Measurements from ENCODE around the gene UBB. TPM values are rescaled to one million over a fixed set of nuclear protein-coding genes. Genes with fewer than 3 reads are reported as not detected.
A peak's percentile ranks its signal among the peaks of the same experiment; 100 is the strongest.

The UBB gene
- total RNA-seq, 1 donor = 1,199 TPM

GRCh38 chr17:16348586-16348985 lies 32.3 kb upstream of the UBB start:
- H3K79me2 ChIP-seq (ENCODE audit: insufficient read depth, low read length) = peaks cover 4% of the 10 kb centered on the region
- H3K36me3 ChIP-seq (ENCODE audit: insufficient read depth, low read length) = peaks cover 11% of the 10 kb centered on the region
- no peak overlapping the region for H2AFZ ChIP-seq (ENCODE audit: low read length)
- TF ChIP-seq, protein P1, sequence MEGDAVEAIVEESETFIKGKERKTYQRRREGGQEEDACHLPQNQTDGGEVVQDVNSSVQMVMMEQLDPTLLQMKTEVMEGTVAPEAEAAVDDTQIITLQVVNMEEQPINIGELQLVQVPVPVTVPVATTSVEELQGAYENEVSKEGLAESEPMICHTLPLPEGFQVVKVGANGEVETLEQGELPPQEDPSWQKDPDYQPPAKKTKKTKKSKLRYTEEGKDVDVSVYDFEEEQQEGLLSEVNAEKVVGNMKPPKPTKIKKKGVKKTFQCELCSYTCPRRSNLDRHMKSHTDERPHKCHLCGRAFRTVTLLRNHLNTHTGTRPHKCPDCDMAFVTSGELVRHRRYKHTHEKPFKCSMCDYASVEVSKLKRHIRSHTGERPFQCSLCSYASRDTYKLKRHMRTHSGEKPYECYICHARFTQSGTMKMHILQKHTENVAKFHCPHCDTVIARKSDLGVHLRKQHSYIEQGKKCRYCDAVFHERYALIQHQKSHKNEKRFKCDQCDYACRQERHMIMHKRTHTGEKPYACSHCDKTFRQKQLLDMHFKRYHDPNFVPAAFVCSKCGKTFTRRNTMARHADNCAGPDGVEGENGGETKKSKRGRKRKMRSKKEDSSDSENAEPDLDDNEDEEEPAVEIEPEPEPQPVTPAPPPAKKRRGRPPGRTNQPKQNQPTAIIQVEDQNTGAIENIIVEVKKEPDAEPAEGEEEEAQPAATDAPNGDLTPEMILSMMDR (IDR thresholded peaks at IDR 0.05; ENCODE audit: extremely low read depth, low read depth, low read length) = no peak
- H3K27me3 ChIP-seq (ENCODE audit: insufficient read depth, low read length) = no peaks in the 10 kb centered on the region
- no peak overlapping the region for H3K4me3 ChIP-seq (ENCODE audit: insufficient read depth, low read length)
- no peak overlapping the region for H3K27ac ChIP-seq (ENCODE audit: low read depth, low read length)
- peaks cover 9% of the 10 kb centered on the region for H3K4me1 ChIP-seq (ENCODE audit: insufficient read depth, low read length)
- no peaks in the 10 kb centered on the region for H4K20me1 ChIP-seq (ENCODE audit: insufficient read depth, low read length)
- DNase-seq (ENCODE audit: insufficient read length, low spot score, missing footprints) = no peak
- H3K4me2 ChIP-seq (ENCODE audit: insufficient read depth, low read length) = no peak overlapping the region
- no peaks in the 10 kb centered on the region for H3K9me3 ChIP-seq (ENCODE audit: low read depth, low read length)

- H4K20me1 ChIP-seq (ENCODE audit: insufficient read depth, low read length) = no peaks in the 10 kb centered on the region
- H3K4me3 ChIP-seq (ENCODE audit: insufficient read depth, low read length) = no peak overlapping the region
- peaks cover 9% of the 10 kb centered on the region for H3K36me3 ChIP-seq (ENCODE audit: insufficient read depth, low read length)
- H3K9me3 ChIP-seq (ENCODE audit: low read depth, low read length) = no peaks in the 10 kb centered on the region
- H3K4me1 ChIP-seq (ENCODE audit: insufficient read depth, low read length) = peaks cover 11% of the 10 kb centered on the region
- TF ChIP-seq, protein P1 (IDR thresholded peaks at IDR 0.05; ENCODE audit: extremely low read depth, low read depth, low read length) = no peak
- H3K27ac ChIP-seq (ENCODE audit: low read depth, low read length) = no peak overlapping the region
- H3K27me3 ChIP-seq (ENCODE audit: insufficient read depth, low read length) = no peaks in the 10 kb centered on the region
- no peak overlapping the region for H2AFZ ChIP-seq (ENCODE audit: low read length)
- H3K4me2 ChIP-seq (ENCODE audit: insufficient read depth, low read length) = no peak overlapping the region
- DNase-seq (ENCODE audit: insufficient read length, low spot score, missing footprints) = no peak
- peaks cover 4% of the 10 kb centered on the region for H3K79me2 ChIP-seq (ENCODE audit: insufficient read depth, low read length)
Measured at GRCh38 chr17:16349431-16349830, 31.5 kb upstream of the UBB start.

GRCh38 chr17:16351831-16352230 lies 29.1 kb upstream of the UBB start:
- no peaks in the 10 kb centered on the region for H3K9me3 ChIP-seq (ENCODE audit: low read depth, low read length)
- H3K27ac ChIP-seq (ENCODE audit: low read depth, low read length) = peak overlapping the region; percentile 76
- peaks cover 4% of the 10 kb centered on the region for H3K79me2 ChIP-seq (ENCODE audit: insufficient read depth, low read length)

GRCh38 chr17:16352303-16352666 lies 28.6 kb upstream of the UBB start:
- Histone ChIP-seq H3K4me3 (ENCODE audit: insufficient read depth, low read length) (peak overlapping the region; percentile 84), H3K27me3 (ENCODE audit: insufficient read depth, low read length) (no peaks in the 10 kb centered on the region), H3K79me2 (ENCODE audit: insufficient read depth, low read length) (peaks cover 4% of the 10 kb centered on the region), H2AFZ (ENCODE audit: low read length) (peak overlapping the region; percentile 90), H4K20me1 (ENCODE audit: insufficient read depth, low read length) (no peaks in the 10 kb centered on the region), H3K4me1 (ENCODE audit: insufficient read depth, low read length) (peaks cover 11% of the 10 kb centered on the region), H3K36me3 (ENCODE audit: insufficient read depth, low read length) (peaks cover 5% of the 10 kb centered on the region), H3K4me2 (ENCODE audit: insufficient read depth, low read length) (peak overlapping the region; percentile 96), H3K27ac (ENCODE audit: low read depth, low read length) (peak overlapping the region; percentile 76), H3K9me3 (ENCODE audit: low read depth, low read length) (no peaks in the 10 kb centered on the region)
- TF ChIP-seq, protein P1 (IDR thresholded peaks at IDR 0.05; ENCODE audit: extremely low read depth, low read depth, low read length) = no peak
- peak; percentile 85 for DNase-seq (ENCODE audit: insufficient read length, low spot score, missing footprints)

More at GRCh38 chr17:16351831-16352230, 29.1 kb upstream of the UBB start:
- DNase-seq (ENCODE audit: insufficient read length, low spot score, missing footprints) = peak; percentile 83
- Histone ChIP-seq H3K27me3 (ENCODE audit: insufficient read depth, low read length) (no peaks in the 10 kb centered on the region), H3K4me1 (ENCODE audit: insufficient read depth, low read length) (peaks cover 11% of the 10 kb centered on the region), H3K4me2 (ENCODE audit: insufficient read depth, low read length) (peak overlapping the region; percentile 96), H3K4me3 (ENCODE audit: insufficient read depth, low read length) (peak overlapping the region; percentile 84), H2AFZ (ENCODE audit: low read length) (peak overlapping the region; percentile 90), H4K20me1 (ENCODE audit: insufficient read depth, low read length) (no peaks in the 10 kb centered on the region), H3K36me3 (ENCODE audit: insufficient read depth, low read length) (peaks cover 5% of the 10 kb centered on the region)
- TF ChIP-seq, protein P1 (IDR thresholded peaks at IDR 0.05; ENCODE audit: extremely low read depth, low read depth, low read length) = no peak

Measured in osteoblast (primary cell).